ENCODE results near the gene PERCC1. TPM values are rescaled to one million over a fixed set of nuclear protein-coding genes. Genes with fewer than 3 reads are reported as not detected.

Gene PERCC1
- total and polyA plus RNA-seq, 9 of the 15 experiments (the other 6 are each of a cell fraction or from before 2014, with no cell fraction given) = not detected

DNA sequence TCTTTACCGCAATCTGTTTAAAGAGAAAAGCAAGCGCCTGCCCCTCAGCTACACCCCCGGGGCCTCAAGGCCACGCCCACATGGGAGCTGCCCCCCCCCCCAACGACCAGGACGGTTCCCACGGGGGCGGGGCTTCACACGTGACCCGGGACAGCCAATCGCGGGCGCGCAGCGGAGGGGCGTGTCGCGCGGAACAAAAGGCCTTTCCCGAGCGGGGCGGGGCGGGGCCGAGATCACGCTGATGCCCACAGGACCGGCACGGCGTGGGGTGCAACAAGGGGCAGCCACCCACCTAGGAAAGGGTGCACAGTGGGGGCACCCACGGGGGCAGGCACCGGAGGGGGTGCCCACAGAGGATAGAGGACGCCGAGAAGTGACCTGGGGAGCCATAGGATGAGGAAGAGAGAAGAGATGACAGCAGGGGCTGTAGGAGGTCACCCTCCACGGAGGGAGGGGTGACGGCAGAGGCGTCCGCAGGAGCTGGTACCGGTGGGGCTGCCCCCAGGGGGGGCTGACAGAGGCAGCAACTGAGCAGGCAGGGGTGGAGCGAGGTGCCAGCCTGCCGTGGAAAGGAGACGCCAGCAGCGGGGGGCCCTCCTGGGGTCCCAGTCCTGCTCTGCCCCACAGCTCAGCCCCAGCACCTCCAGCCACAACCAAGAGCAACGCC, 22.6 kb upstream of the PERCC1 start (continued):
- peak; percentile 41 for TF ChIP-seq PCBP1 (IDR thresholded peaks at IDR 0.05; ENCODE audit: low read depth, low read length, poor library complexity, severe bottlenecking)
- no peak for TF ChIP-seq RBM22 (IDR thresholded peaks at IDR 0.05; ENCODE audit: low read depth, low read length, poor library complexity, severe bottlenecking)
- peak; percentile 25 for TF ChIP-seq CCNT2 (IDR thresholded peaks at IDR 0.05; ENCODE audit: borderline replicate concordance, extremely low read depth, insufficient read length, low read depth, low read length)
- 0 out of 2 replicates have a peak, but pooled peaks have one; percentile 6 for TF ChIP-seq JUND (IDR thresholded peaks at IDR 0.05; ENCODE audit: borderline replicate concordance, low read depth, low read length)
- TF ChIP-seq JUND (tag; IDR thresholded peaks at IDR 0.05; ENCODE audit: borderline replicate concordance, low read depth, low read length) = no peak; the same call in 2 of the 3 replicates
- no peak for TF ChIP-seq NFXL1 (CRISPR knock-in tag; IDR thresholded peaks at IDR 0.05)
- TF ChIP-seq ZNF212 (CRISPR knock-in tag; IDR thresholded peaks at IDR 0.05) = no peak
- TF ChIP-seq GTF2E2 (tag; IDR thresholded peaks at IDR 0.05) = no peak
- TF ChIP-seq POLR2AphosphoS2 (IDR thresholded peaks at IDR 0.05; ENCODE audit: low read length) = peak; percentile 55; the same call in 1 of the 2 replicates
- TF ChIP-seq, protein P1, sequence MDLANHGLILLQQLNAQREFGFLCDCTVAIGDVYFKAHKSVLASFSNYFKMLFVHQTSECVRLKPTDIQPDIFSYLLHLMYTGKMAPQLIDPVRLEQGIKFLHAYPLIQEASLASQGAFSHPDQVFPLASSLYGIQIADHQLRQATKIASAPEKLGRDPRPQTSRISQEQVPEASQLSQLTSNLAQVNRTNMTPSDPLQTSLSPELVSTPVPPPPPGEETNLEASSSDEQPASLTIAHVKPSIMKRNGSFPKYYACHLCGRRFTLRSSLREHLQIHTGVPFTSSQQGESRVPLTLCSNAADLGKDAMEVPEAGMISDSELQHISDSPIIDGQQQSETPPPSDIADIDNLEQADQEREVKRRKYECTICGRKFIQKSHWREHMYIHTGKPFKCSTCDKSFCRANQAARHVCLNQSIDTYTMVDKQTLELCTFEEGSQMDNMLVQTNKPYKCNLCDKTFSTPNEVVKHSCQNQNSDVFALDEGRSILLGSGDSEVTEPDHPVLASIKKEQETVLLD (IDR thresholded peaks at IDR 0.05) = peak; percentile 59; the same call in 1 of the 2 replicates
- TF ChIP-seq GABPB1 (CRISPR knock-in tag; IDR thresholded peaks at IDR 0.05) = peak; percentile 53; the same call in 1 of the 2 replicates
- no peak for TF ChIP-seq TSC22D4 (tag; IDR thresholded peaks at IDR 0.05)
- peak; percentile 29 to 32; a peak in 2 of 4 replicates for TF ChIP-seq NRF1 (conservative IDR thresholded peaks at IDR 0.05 in 1 of 2, IDR thresholded peaks at IDR 0.05 in 1 of 2)
- TF ChIP-seq, protein P2, sequence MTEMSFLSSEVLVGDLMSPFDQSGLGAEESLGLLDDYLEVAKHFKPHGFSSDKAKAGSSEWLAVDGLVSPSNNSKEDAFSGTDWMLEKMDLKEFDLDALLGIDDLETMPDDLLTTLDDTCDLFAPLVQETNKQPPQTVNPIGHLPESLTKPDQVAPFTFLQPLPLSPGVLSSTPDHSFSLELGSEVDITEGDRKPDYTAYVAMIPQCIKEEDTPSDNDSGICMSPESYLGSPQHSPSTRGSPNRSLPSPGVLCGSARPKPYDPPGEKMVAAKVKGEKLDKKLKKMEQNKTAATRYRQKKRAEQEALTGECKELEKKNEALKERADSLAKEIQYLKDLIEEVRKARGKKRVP (CRISPR knock-in tag; IDR thresholded peaks at IDR 0.05) = no peak
- 0 out of 2 replicates have a peak, but pooled peaks have one; percentile 49 for TF ChIP-seq KLF1 (tag; IDR thresholded peaks at IDR 0.05)
- TF ChIP-seq, protein P3, sequence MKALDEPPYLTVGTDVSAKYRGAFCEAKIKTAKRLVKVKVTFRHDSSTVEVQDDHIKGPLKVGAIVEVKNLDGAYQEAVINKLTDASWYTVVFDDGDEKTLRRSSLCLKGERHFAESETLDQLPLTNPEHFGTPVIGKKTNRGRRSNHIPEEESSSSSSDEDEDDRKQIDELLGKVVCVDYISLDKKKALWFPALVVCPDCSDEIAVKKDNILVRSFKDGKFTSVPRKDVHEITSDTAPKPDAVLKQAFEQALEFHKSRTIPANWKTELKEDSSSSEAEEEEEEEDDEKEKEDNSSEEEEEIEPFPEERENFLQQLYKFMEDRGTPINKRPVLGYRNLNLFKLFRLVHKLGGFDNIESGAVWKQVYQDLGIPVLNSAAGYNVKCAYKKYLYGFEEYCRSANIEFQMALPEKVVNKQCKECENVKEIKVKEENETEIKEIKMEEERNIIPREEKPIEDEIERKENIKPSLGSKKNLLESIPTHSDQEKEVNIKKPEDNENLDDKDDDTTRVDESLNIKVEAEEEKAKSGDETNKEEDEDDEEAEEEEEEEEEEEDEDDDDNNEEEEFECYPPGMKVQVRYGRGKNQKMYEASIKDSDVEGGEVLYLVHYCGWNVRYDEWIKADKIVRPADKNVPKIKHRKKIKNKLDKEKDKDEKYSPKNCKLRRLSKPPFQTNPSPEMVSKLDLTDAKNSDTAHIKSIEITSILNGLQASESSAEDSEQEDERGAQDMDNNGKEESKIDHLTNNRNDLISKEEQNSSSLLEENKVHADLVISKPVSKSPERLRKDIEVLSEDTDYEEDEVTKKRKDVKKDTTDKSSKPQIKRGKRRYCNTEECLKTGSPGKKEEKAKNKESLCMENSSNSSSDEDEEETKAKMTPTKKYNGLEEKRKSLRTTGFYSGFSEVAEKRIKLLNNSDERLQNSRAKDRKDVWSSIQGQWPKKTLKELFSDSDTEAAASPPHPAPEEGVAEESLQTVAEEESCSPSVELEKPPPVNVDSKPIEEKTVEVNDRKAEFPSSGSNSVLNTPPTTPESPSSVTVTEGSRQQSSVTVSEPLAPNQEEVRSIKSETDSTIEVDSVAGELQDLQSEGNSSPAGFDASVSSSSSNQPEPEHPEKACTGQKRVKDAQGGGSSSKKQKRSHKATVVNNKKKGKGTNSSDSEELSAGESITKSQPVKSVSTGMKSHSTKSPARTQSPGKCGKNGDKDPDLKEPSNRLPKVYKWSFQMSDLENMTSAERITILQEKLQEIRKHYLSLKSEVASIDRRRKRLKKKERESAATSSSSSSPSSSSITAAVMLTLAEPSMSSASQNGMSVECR (CRISPR knock-in tag; IDR thresholded peaks at IDR 0.05) = no peak
- TF ChIP-seq MAZ (CRISPR knock-in tag; conservative IDR thresholded peaks at IDR 0.05 in 1 of 2, IDR thresholded peaks at IDR 0.05 in 1 of 2) = peak; percentile 93 to 96
- TF ChIP-seq, protein P4, sequence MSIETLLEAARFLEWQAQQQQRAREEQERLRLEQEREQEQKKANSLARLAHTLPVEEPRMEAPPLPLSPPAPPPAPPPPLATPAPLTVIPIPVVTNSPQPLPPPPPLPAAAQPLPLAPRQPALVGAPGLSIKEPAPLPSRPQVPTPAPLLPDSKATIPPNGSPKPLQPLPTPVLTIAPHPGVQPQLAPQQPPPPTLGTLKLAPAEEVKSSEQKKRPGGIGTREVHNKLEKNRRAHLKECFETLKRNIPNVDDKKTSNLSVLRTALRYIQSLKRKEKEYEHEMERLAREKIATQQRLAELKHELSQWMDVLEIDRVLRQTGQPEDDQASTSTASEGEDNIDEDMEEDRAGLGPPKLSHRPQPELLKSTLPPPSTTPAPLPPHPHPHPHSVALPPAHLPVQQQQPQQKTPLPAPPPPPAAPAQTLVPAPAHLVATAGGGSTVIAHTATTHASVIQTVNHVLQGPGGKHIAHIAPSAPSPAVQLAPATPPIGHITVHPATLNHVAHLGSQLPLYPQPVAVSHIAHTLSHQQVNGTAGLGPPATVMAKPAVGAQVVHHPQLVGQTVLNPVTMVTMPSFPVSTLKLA (conservative IDR thresholded peaks at IDR 0.05) = peak; percentile 83 to 88
- peak; percentile 95 for TF ChIP-seq SP1 (CRISPR knock-in tag; IDR thresholded peaks at IDR 0.05)

All from K562 (cell line).